Stimulated activated effector memory CD8-positive, alpha-beta T cell treated with anti-CD3 and anti-CD28 coated beads, Interleukin-12 subunit alpha, Interleukin-12 subunit beta, amount 100 ng/mL, for 72 hours (primary cell): ENCODE data around the gene SCML2.
"Not testable (repeated sequence)": the region's sequence is repeated elsewhere in the genome, so short reads cannot be mapped to it uniquely, and the experiment has no call there.

Experiments
- ATAC-seq: fragments of 150-1000 bp; cut with Tn5 transposase; 2 replicates; pipeline ENCODE4 v1.10.0; 2021
- DNase-seq, 2 donors: peaks; one replicate each; pipeline ENCODE4 v3.0.0; 2021 to 2022; ENCODE audit warnings: low spot score in 2 of 2
- H3K27ac Mint-ChIP-seq: one replicate; pipeline ENCODE4 v1.8.0; 2022; ENCODE audit warnings: mild to moderate bottlenecking, mixed read lengths
- H3K36me3 Mint-ChIP-seq: one replicate; pipeline ENCODE4 v1.8.0; 2022; ENCODE audit warnings: mild to moderate bottlenecking, mixed read lengths
- H3K4me1 Mint-ChIP-seq: one replicate; pipeline ENCODE4 v1.8.0; 2022; ENCODE audit warnings: mixed read lengths
- H3K4me3 Mint-ChIP-seq: one replicate; pipeline ENCODE4 v1.8.0; 2022; ENCODE audit warnings: mild to moderate bottlenecking, mixed read lengths
- H3K9me3 Mint-ChIP-seq: one replicate; pipeline ENCODE4 v1.8.0; 2022; ENCODE audit warnings: mixed read lengths

SCML2 gene

DNA sequence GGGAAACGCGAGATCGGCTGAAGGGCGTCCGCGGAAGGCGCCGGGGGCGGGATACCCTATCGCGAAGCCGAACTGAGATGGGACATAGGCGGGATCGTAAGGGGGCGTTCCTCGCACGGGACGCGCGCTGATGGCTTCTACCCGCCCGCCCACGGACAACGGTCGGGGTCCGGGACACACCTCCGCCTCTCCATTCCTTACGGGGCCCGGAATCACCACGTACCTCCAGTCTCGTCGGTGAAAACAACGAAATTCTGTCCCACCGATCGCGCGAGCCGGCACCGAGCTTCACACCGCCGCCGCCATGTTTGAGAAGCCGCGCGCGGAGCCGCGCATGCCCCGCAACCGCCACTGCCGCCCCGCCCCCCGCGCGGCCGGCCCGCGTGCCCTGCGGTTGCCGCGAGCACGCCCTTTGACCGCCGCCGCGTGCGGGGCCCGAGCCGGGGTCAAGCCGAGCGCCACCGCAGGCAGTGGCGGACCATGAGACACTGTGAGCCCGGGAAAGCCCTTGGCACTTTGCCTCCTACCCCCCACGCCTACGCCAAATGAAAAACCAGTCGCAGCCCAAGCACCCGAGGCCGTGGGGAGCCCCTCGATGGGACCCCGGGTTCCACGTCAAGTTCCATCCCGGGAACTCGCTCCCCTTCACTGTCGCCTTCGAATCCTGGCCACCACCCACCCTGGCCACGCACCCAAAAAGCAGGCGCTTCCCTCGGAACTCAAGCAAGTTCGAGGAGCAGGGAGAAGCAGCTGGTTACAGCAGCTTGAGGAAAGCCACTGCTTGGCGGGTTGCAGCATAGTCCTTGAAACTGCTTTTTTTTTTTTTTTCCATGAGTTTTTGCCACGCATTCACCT is at the start of gene SCML2:
TSS of gene SCML2 (minus strand) at position 320 of the 855 bp plus-strand sequence. CDS start 20,617 bp downstream, outside the sequence.
- DNase-seq (peak; percentile 2 to 50), ATAC-seq (peak; percentile 63)
- H3K27ac Mint-ChIP-seq: no peak within 1 kb of the TSS
- no peaks in the 10 kb centered on the region for H3K4me1 Mint-ChIP-seq
- H3K9me3 Mint-ChIP-seq: no peaks in the 10 kb centered on the region
- H3K36me3 Mint-ChIP-seq: no peaks in the 10 kb centered on the region
- peak within 1 kb of the TSS; percentile 59 for H3K4me3 Mint-ChIP-seq

DNA sequence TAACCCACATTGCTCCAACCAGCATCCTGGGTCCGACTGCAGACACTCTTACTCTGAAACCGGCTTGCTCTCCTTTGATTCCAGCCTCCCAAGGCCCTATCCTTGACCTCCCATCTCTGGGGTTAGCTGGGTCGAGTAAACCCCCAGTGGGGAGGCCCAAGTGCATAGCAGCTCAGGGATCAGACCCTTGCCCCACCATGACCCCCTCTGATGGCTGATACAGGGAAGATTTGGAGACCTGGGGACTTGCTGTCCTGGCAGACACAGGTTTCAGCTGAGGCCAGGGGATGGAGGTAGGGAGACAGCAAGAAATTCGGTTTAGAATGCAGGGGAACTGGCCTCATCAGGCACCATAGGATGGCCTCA is 47.3 kb upstream of the SCML2 start:
- H3K4me3 Mint-ChIP-seq: no peak overlapping the region
- H3K27ac Mint-ChIP-seq: no peak overlapping the region
- no peaks in the 10 kb centered on the region for H3K4me1 Mint-ChIP-seq
- H3K36me3 Mint-ChIP-seq: no peaks in the 10 kb centered on the region
- H3K9me3 Mint-ChIP-seq: no peaks in the 10 kb centered on the region
- no peak for DNase-seq
- ATAC-seq: no peak

DNA sequence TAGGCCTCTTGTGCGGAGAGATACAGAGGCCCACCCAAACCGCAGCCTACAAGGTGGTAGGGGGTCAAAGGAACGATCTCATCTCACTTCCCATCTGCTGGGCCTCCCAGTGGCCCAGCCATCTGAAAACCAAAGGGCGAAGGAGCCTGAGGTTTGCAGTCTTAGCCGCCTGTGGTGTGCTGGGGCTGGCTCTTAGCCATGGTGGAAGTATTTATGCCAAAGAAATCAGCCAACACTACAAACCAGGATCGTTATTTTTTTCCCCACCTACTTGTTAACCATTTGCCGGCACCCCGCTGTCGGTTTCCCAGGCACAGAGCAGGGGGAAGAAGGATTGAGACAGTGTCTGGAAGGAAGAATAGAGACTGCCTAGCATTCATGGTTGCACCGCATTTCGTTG is 40.0 kb upstream of the SCML2 start:
- Mint-ChIP-seq H3K36me3 (no peaks in the 10 kb centered on the region), H3K4me1 (no peaks in the 10 kb centered on the region), H3K27ac (no peak overlapping the region), H3K9me3 (no peaks in the 10 kb centered on the region), H3K4me3 (no peak overlapping the region)
- ATAC-seq (no peak), DNase-seq (no peak)

DNA sequence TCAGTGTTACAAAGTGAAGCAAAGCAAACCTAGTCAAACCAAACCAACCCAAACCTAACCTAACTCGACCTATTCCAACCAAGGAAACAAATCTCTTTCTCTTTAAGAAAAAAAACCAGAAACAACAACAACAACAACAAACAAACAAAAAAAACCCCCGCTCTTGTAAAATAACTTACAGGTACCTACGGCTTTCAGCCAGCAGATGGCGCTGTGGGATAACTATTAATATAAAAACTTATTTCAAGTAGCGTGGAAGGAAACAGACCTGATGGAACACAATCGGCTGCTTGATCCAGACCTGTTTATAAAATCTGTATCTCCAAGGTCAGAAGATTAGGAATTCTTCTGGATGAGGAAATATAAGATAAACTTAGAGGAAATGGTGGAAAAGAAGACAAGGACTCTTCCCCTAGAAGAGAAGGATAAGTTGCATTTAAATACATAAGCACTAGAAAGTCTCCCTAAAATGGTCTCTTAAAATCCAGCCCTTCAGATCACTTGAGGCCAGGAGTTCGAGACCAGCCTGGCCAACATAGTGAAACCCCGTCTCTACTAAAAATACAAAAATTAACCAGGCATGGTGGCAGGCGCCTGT is 36.6 kb upstream of the SCML2 start:
- DNase-seq (peak; percentile 2 to 54), ATAC-seq (no peak)
- Mint-ChIP-seq H3K4me3 (no peak overlapping the region), H3K4me1 (no peaks in the 10 kb centered on the region), H3K9me3 (no peaks in the 10 kb centered on the region), H3K36me3 (no peaks in the 10 kb centered on the region), H3K27ac (no peak overlapping the region)

DNA sequence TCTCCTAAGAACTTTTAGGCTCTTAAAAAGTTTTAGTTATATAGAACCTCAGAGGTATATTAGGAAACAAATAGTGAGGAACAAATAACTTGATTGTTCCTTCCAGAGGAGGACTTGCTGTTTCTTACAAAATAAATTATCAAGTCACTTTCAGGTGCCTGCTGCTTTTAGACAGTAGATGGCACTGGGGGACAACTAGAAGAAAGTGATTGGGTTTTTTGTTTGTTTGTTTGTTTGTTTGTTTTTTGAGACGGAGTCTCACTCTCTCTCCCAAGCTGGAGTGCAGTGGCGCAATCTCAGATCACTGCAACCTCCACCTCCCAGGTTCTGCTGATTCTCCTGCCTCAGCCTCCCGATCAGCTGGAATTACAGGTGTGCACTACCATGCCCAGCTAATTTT is 35.5 kb upstream of the SCML2 start:
- no peaks in the 10 kb centered on the region for H3K36me3 Mint-ChIP-seq
- H3K4me3 Mint-ChIP-seq: no peak overlapping the region
- no peaks in the 10 kb centered on the region for H3K4me1 Mint-ChIP-seq
- no peak for ATAC-seq
- DNase-seq: no peak
- H3K9me3 Mint-ChIP-seq: no peaks in the 10 kb centered on the region
- H3K27ac Mint-ChIP-seq: no peak overlapping the region

DNA sequence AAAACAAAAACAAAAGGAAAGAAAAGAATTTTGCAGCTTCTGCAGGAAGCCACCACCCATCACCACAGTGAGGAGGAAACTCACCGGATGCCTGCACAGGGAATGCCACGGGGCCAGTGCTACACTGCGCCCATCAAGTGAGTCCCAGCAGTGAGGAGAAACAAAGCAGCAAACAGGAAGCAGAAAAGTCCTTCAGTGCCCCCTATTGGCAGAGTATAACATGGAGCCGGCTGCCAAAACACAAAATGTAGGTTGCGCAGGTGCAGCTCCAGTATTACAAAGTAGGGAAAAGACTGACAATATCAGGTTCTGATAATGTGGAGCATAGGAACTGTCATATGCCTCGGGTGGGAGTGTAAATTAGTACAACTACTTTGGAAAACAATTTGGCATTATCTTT is 23.3 kb upstream of the SCML2 start:
- no peak overlapping the region for H3K4me3 Mint-ChIP-seq
- H3K4me1 Mint-ChIP-seq: no peaks in the 10 kb centered on the region
- H3K27ac Mint-ChIP-seq: no peak overlapping the region
- DNase-seq: peak in 1 of 2 donors; percentile 50
- no peaks in the 10 kb centered on the region for H3K9me3 Mint-ChIP-seq
- ATAC-seq: peak; percentile 54
- no peaks in the 10 kb centered on the region for H3K36me3 Mint-ChIP-seq

DNA sequence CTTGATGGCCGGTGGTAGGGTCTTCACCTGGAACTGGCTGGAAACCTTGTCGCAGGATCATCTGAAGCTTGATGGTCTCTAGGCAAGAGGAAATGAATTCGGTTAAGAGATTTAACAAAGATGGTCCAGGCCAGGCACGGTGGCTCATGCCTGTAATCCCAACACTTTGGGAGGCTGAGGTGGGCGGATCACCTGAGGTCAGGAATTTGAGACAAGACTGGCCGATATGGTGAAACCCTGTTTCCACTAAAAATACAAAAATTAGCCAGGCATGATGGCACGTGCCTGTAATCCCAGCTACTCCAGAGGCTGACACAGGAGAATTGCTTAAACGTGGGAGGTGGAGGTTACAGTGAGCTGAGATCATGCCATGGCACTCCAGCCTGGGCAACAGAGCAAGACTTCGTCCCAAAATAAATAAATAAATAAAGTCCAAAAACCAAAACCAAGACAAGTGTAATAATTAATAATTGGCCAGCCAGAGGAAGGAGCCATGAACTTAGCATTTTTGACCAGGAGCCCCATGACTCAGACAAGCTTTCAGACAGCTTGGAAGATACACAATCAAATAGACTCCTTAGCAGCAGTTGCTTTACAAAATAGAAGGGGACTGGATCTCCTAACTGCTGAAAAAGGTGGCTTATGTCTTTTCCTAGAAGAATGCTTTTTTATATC is 20.8 kb upstream of the SCML2 start:
- ATAC-seq, H3K9me3 Mint-ChIP-seq, DNase-seq, H3K36me3 Mint-ChIP-seq, H3K4me3 Mint-ChIP-seq, H3K27ac Mint-ChIP-seq, H3K4me1 Mint-ChIP-seq: not testable (repeated sequence)

DNA sequence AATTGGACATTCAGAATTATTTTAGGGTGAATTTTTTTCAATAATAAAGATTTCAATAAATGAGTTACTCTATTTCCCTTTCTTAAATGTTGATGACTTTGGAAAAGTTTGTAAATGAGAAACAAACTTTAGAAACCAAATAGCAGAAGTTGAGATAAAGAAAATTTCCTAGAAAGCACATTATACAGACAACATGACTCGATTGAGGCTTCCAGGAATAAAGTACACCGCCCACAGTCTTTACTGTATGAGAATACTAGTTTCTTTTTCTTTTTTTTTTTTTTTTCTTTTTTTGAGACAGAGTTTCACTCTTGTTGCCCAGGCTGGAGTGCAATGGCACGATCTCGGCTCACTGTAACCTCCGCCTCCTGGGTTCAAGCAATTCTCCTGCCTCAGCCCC is 14.6 kb upstream of the SCML2 start:
- not testable (repeated sequence) for DNase-seq, H3K27ac Mint-ChIP-seq, H3K4me3 Mint-ChIP-seq, H3K4me1 Mint-ChIP-seq, ATAC-seq, H3K9me3 Mint-ChIP-seq, H3K36me3 Mint-ChIP-seq

DNA sequence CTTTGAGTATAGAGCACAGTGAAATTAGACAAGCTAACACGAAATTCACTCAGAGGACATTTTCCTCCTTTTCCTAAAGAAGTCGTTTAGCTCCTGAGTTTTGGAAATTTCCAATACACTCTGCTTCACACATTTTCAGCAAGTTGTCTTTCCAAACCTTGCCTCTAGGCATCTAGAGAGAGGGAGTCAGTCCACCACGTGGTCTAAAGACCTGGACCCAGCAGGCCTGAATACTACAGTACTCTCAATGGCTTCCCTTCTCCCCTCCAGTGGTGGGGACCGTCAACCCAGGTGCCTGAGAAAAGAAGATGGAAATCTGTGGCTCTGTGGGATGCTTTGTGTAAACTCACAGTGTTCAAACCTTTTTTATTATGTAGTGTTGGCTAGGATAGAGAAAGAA is 13.9 kb upstream of the SCML2 start:
- no peak for DNase-seq
- Mint-ChIP-seq H3K27ac (no peak overlapping the region), H3K4me1 (no peaks in the 10 kb centered on the region), H3K9me3 (no peaks in the 10 kb centered on the region), H3K36me3 (no peaks in the 10 kb centered on the region), H3K4me3 (no peak overlapping the region)
- ATAC-seq: no peak

DNA sequence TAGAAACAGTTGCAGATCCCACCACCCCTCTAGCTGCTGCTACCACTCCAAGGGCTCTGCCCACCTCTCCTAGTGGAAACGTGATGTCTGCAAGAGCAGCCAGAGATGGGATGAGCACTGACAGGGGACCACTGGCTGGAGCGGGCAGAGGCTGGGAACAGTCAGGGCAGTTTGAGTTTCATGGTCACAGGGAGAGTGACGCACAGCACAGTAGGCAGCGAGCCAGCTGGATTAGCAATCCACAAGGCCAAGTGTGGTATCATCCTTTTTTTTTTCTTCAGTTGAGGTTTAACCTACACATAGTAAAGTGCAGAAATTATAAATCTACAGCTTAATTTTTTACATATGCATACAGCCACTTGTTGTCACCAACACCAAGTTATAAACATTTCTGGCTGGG is 6.4 kb upstream of the SCML2 start:
- H3K4me1 Mint-ChIP-seq: no peaks in the 10 kb centered on the region
- no peak for ATAC-seq
- no peak overlapping the region for H3K4me3 Mint-ChIP-seq
- H3K36me3 Mint-ChIP-seq: no peaks in the 10 kb centered on the region
- no peaks in the 10 kb centered on the region for H3K9me3 Mint-ChIP-seq
- no peak for DNase-seq
- no peak overlapping the region for H3K27ac Mint-ChIP-seq

DNA sequence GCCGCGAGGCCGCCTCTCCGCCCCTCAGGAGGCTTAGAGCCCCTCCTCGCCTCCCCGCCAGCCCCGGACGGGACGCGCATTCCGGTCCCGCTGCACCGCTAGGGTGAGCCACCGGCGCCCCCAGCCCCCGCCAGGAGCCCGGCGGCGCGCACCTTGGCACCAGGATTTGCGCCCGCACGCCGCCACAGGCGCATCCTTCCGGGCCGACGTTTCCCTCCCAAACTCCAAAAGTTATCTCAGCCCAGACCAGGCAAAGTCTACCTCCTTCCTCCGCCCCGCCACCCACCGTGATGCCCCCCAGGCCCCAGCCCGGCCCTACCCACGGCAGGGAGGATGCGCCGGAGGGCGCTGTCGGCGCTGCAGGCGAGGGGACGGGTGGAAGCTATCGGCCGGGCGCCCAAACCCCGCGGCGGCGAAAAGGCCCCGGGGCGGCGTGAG is 538 bp downstream of the SCML2 start:
- Mint-ChIP-seq H3K36me3 (no peaks in the 10 kb centered on the region), H3K4me1 (no peaks in the 10 kb centered on the region)
- peak in 1 of 2 donors; percentile 46 for DNase-seq

DNA sequence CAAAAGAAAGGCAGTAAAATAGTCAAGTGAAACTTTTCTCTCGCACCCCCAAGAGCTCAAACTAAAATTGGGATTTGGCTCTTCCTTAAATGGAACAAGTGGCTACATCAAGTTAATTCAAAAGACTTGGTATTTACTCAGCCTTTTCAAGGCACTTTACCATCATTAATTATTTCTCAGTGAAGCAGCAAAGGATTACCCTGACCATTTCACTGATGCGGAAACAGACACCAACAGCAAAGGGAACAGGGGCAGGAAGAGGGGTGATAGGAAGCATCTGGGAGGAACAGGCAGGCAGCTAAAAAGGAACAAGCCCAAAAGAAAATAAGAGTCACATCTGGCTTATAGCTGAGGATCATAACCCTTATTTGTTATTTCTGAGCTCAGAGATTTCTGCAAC is 2.7 kb downstream of the SCML2 start:
- H3K27ac Mint-ChIP-seq: no peak overlapping the region
- no peaks in the 10 kb centered on the region for H3K4me1 Mint-ChIP-seq
- no peak for DNase-seq
- no peaks in the 10 kb centered on the region for H3K9me3 Mint-ChIP-seq
- H3K4me3 Mint-ChIP-seq: no peak overlapping the region
- no peaks in the 10 kb centered on the region for H3K36me3 Mint-ChIP-seq
- no peak for ATAC-seq

More for the DNA sequence above, 538 bp downstream of the SCML2 start:
- H3K27ac Mint-ChIP-seq: no peak overlapping the region
- H3K4me3 Mint-ChIP-seq: peak overlapping the region; percentile 59
- no peaks in the 10 kb centered on the region for H3K9me3 Mint-ChIP-seq
- peak; percentile 57 for ATAC-seq

DNA sequence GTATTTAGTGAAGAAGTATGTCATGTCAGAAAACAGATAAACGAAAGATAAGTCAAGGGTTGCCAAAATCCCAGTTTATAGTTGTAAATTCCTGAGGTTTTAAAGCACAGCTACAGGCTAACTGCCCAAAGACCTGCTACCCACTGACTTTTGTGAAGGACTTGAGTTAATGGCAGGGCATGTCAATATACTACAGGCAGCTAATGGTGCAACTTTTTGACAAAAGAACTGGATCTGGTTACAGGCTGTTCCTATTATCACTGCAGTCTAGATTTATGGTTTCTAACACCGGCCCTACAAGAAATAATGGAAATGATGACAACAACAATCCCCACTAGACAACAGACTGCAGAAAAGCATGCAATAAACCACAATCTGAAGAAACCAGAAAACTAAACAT is 6.4 kb downstream of the SCML2 start:
- Mint-ChIP-seq H3K9me3 (no peaks in the 10 kb centered on the region), H3K4me1 (no peaks in the 10 kb centered on the region), H3K4me3 (no peak overlapping the region), H3K36me3 (no peaks in the 10 kb centered on the region), H3K27ac (no peak overlapping the region)
- DNase-seq (no peak), ATAC-seq (no peak)

DNA sequence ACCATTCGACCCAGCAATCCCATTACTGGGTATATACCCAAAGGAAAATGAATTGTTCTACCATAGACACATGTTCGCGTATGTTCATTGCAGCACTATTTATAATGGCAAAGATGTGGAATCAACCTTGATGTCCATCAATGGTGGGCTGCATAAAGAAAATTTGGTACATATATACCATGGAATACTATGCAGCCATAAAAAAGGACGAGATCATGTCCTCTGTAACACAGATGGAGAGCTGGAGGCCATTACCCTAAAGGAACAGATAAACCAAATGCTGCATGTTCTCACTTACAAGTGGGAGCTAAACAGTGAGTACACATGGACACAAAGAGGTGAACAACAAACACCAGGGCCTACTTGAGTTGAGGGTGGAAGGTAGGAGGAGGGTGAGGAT is 45.1 kb downstream of the SCML2 start:
- Mint-ChIP-seq H3K27ac (no peak overlapping the region), H3K36me3 (no peaks in the 10 kb centered on the region), H3K4me3 (no peak overlapping the region), H3K9me3 (no peaks in the 10 kb centered on the region), H3K4me1 (no peaks in the 10 kb centered on the region)
- ATAC-seq: no peak
- no peak for DNase-seq

DNA sequence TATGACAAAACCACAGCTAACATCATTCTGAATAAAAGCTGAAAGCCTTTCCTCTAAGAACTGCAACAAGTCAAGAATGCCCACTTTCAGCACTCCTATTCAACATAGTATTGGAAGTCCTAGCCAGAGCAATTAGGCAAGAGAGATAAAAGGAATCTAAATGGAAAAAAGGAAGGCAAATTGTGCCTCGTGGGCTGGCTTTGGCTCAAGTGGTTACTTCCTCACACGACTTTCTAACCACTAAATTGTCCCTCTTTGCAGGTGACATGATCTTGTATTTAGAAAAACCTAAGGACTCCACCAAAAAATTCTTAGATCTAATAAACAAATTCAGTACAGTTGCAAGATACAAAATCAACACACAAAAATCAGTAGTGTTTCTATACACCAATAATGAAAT is 57.2 kb downstream of the SCML2 start:
- no peak overlapping the region for H3K4me3 Mint-ChIP-seq
- no peak for ATAC-seq
- no peak overlapping the region for H3K27ac Mint-ChIP-seq
- DNase-seq: no peak
- no peaks in the 10 kb centered on the region for H3K36me3 Mint-ChIP-seq
- H3K9me3 Mint-ChIP-seq: peaks cover 9% of the 10 kb centered on the region
- H3K4me1 Mint-ChIP-seq: no peaks in the 10 kb centered on the region

DNA sequence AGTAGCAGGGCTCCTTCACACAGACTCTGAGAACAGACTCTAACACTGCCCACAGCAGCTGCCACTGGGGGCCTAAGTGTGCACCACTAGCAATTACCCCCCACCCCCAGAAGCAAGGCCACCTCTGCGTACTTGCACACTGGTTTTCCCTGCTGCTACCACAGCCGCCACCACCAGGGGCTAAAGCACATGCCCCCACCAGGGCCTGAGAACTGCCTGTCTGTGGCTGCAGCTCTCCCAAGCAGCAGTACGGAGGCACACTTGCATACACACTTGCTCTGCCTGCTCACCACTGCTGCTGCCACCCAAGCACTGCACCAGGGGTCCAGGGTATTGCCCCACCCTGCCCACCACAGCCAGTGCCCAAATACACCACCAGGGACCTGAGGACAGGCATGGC is 59.6 kb downstream of the SCML2 start:
- no peaks in the 10 kb centered on the region for H3K36me3 Mint-ChIP-seq

More for the DNA sequence above, 59.6 kb downstream of the SCML2 start:
- ATAC-seq: no peak
- Mint-ChIP-seq H3K27ac (no peak overlapping the region), H3K4me3 (no peak overlapping the region), H3K9me3 (peaks cover 9% of the 10 kb centered on the region), H3K4me1 (no peaks in the 10 kb centered on the region)
- no peak for DNase-seq
